Endometrium (tissue), 2 donors: ENCODE results near the gene PTTG1IP.

Experiments used
- FAIRE-seq: peaks from 2 replicates; lab custom pipeline; 2012; peaks lifted over from hg19 to GRCh38; lab: Jason Lieb, UNC
- donor health status: control.
- donor health status: control.

Gene PTTG1IP

GRCh38 chr21:44865561-44866280 lies 7.8 kb downstream of the PTTG1IP start:
- FAIRE-seq: no peak

DNA sequence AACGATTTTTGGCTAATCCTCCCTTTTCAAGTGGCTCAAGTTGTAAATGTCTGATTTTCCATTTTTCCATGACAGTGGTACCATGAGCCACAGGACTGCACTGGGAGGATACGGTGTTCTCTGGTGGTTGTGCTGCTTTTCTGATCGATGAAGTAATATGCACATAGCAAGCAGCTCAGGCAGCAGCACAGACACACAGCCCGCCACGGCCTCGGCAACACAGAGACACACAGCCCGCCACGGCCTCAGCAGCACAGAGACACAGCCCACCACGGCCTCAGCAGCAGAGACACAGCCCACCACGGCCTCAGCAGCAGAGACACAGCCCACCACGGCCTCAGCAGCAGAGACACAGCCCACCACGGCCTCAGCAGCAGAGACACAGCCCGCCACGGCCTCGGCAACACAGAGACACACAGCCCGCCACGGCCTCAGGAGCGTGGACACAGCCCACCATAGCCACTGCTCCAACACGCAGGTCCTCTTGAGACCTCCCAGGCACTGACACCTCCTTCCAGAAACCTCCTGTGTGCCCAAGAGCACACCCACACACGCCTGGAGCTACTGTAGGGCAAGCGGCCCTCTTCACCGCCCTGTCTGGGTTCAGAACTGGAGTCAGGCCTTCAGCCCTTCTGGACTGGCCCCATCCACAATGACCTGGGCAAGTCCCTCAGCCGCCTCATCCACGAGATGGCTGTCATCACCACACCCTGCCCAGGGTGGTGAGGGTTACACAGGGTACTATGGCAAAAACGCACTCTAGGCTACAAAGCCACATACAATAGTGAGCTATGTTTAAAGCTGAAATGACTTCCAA lies 10.4 kb downstream of the PTTG1IP start:
- no peak for FAIRE-seq

DNA sequence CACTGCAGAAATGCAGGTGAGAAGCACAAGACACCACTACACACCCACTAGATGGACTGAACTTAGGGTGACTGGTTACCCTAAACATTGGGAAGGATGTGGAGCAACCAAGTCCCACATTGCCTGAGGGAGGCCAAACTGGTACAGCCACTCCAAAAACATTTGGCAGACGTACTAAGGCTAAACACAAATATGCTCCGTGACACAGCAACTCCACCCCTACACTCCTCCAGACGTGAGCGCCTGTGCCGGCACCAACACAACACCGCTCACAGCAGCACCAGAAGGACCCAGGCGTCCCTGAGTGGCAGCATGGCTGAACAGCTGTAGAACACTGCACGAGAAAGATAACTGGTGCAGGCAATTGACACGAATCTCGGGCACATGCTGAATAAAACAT lies 14.7 kb downstream of the PTTG1IP start:
- FAIRE-seq: no peak

- FAIRE-seq: no peak
These were observed 15.2 kb downstream of the PTTG1IP start for GRCh38 chr21:44858291-44858690.

GRCh38 chr21:44857127-44857892 lies 16.2 kb downstream of the PTTG1IP start:
- no peak for FAIRE-seq

DNA sequence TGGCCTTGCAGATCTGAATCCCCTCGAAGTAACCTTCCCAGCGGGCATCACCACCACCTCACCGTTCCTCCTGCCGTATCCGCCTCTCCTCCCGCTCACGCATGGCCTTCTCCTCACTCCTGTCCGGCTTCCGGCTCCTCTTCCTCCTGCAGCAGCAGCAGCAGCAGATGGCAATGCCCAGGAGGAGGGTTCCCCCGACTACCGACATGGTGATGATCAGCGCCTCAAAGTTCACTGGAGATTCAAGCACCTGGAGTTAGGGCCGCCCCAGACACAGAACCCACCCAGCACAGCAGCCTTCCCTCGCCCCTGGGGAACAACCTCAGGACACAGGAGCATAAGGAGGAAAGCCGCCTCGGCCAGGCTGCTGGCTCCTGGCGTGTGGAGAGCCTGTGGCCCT lies 17.4 kb downstream of the PTTG1IP start:
- no peak for FAIRE-seq

- no peak for FAIRE-seq
These were observed 17.9 kb downstream of the PTTG1IP start for GRCh38 chr21:44855572-44855971.

GRCh38 chr21:44854664-44855446 lies 18.6 kb downstream of the PTTG1IP start:
- FAIRE-seq: no peak

DNA sequence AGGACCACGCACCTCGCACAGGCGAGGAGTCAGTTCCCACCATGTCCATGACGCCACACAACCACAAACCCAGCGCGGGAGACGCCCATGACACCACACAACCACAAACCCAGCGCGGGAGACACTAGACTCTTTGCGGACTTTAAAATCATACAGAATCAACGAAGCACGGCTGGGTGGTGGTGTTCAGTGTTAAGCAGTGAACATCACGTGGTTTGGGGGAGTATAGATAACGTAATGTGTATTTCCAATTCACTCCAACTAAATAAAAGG lies 19.2 kb downstream of the PTTG1IP start:
- no peak for FAIRE-seq

GRCh38 chr21:44853601-44854390 lies 19.7 kb downstream of the PTTG1IP start:
- no peak for FAIRE-seq

GRCh38 chr21:44850905-44851657 lies 22.4 kb downstream of the PTTG1IP start:
- no peak for FAIRE-seq

DNA sequence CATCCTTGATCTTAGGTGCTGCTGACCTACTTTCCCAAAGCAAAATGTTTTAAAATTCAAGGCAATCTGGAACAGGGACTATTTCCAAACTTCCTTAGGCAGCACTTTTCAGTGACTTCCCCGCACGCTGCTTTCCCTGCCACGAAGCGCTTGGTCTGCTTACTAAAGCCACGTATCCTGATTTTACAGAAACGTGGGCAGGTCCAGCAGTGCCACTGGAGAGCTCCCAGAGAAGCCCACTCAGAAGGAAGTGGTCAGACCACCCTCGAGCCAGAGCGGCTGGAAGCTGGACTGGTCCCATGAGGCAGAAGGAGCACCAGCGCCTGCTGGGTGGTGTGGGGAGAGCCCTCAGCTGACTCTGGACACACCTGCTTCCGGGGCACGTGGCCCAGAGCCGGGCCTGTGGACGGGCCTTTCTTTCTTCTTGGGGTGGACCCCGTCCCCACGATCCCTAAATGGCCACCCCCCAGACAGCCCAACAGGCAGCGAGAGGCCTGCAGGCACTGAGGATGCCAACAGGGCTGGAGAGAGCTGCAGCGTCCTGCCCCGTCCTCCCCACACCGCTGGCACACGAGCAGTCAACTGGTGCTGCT lies 23.2 kb downstream of the PTTG1IP start:
- no peak for FAIRE-seq

GRCh38 chr21:44849616-44850130 lies 23.8 kb downstream of the PTTG1IP start:
- FAIRE-seq: no peak

DNA sequence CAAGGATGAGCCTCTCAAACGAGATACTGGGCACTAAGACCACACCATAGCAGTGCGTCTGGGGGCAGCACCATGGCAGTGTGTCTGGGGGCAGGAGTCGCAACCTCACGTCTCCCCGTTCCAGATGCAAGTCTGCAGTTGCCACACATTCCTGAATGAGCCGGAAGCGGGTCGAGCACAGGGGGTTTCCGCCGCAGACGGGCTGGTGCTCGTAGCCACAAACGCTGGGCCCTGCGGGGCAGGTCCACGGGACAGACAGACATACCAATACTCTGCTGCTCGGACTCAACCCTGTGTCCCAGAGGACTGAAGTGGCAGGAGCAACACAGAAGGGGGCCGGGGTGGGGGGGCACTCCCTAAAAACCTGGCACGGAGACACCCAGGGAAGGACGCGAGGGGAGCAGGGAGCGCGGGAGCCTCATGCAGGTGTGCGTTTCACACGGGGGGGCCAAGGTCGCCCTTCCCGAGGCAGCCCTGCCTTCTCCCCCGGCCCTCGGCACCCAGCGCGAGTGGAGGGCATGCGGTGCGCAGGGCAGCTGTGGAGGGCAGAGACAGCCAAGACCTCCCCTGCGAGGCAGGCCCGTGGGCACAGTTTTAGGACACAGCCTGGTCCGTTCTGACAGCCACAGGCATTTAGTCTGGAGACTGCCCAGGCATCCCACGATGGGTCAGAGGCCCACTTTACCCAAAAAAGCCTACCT lies 24.5 kb downstream of the PTTG1IP start:
- no peak for FAIRE-seq

- FAIRE-seq: no peak
These were observed 26.0 kb downstream of the PTTG1IP start for GRCh38 chr21:44847261-44848056.

DNA sequence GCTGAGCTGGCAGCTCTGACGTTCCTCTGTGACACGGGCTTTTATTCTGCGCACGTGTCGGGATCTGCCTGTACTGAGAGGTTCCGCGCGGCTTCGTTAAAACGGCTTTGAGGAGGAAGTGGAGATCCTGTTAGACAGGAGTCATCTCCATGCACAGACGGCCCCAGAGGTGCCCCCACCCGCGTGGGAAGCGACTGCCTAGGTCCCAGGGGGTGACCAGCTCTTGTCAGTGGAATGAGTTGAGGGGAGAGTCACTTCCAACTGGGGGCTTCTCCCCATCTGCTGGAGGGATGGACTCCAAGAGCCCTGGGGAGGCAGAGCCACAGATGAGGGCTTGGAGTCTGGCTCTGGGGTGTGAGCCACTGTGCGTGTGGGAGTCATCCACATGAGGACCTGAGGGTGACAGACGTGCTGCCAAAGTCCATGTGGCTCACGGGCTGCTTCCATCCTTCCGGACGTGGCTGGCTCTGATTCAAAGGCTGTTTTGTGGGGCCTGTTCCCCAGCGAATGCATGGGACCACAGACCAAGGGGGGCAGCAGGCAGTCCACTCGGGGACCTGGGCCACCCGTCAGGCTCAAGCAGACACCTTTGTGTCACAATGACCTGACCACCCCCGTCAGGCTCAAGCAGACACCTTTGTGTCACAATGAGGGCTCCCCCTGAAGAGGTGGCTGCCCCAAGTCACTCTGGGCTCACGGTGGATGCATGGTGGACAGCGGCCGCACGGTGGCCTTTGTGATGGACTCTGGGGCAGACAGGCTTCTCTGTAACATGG lies 26.8 kb downstream of the PTTG1IP start:
- no peak for FAIRE-seq

GRCh38 chr21:44846224-44846484 lies 27.3 kb downstream of the PTTG1IP start:
- no peak for FAIRE-seq
